Cardiac fibroblast (primary cell): ENCODE results near the gene SHC3.

Source experiments
- DNase-seq, 2 donors: peaks; one replicate each; pipeline versions ENCODE4 v3.0.0 to v3.0.0-alpha.2; 2010; ENCODE audit warnings: low read depth in 2 of 2
- H3K4me3 ChIP-seq, 2 donors: replicated peaks in 1 of 2; 1 replicate in 1 of 2; 2 replicates in 1 of 2; pipeline ENCODE4 v1.5.1; 2011; ENCODE audit warnings: low read depth in 2 of 2, low read length in 2 of 2, mild to moderate bottlenecking in 2 of 2, moderate library complexity in 1 of 2
- CTCF ChIP-seq: IDR thresholded peaks from one replicate; pipeline ENCODE4 v1.5.1; 2011; ENCODE audit warnings: low read depth, mild to moderate bottlenecking, low read length, inconsistent platforms

Gene SHC3

GRCh38 chr9:89093201-89093975 lies 85.2 kb downstream of the SHC3 start:
- no peak overlapping the region for H3K4me3 ChIP-seq
- DNase-seq: peak in 1 of 2 donors; percentile 62
- TF ChIP-seq CTCF: no peak

GRCh38 chr9:89089176-89089575 lies 89.4 kb downstream of the SHC3 start:
- no peak for DNase-seq
- H3K4me3 ChIP-seq: no peak overlapping the region
- TF ChIP-seq CTCF: no peak

- DNase-seq: no peak
- no peak overlapping the region for H3K4me3 ChIP-seq
- no peak for TF ChIP-seq CTCF
These were observed 95.0 kb downstream of the SHC3 start for GRCh38 chr9:89083626-89084025.

GRCh38 chr9:89080193-89080592 lies 98.4 kb downstream of the SHC3 start:
- no peak for TF ChIP-seq CTCF
- H3K4me3 ChIP-seq: no peak overlapping the region
- DNase-seq: peak; percentile 77 to 78

- DNase-seq: peak; percentile 57 to 58
- TF ChIP-seq CTCF: no peak
- no peak overlapping the region for H3K4me3 ChIP-seq
These were observed 99.2 kb downstream of the SHC3 start for GRCh38 chr9:89079391-89079790.

- TF ChIP-seq CTCF: no peak
- no peak overlapping the region for H3K4me3 ChIP-seq
- DNase-seq: peak; percentile 76 to 96
These were observed 99.8 kb downstream of the SHC3 start for GRCh38 chr9:89078860-89079259.

GRCh38 chr9:89078421-89078820 lies 100.2 kb downstream of the SHC3 start:
- TF ChIP-seq CTCF: no peak
- DNase-seq: no peak
- no peak overlapping the region for H3K4me3 ChIP-seq
